Fibroblast of lung (primary cell): Measurements from ENCODE around the gene CFAP161. TPM values are rescaled to one million over a fixed set of nuclear protein-coding genes. Genes with fewer than 3 reads are reported as not detected.

Experiments
- DNase-seq, 2 donors: peaks; one replicate each; pipeline versions ENCODE4 v3.0.0 to v3.0.0-alpha.2; 2010; ENCODE audit warnings: low read depth in 2 of 2
- H2AFZ ChIP-seq: 2 replicates; pipeline ENCODE4 v1.5.1; 2012; ENCODE audit warnings: low read length, control low read depth, inconsistent platforms
- H3K27ac ChIP-seq: 2 replicates; pipeline ENCODE4 v1.5.1; 2011; ENCODE audit warnings: low read length, control low read depth; ENCODE audit not compliant: insufficient read depth
- H3K27me3 ChIP-seq: 2 replicates; pipeline ENCODE4 v1.5.1; 2011; ENCODE audit warnings: mild to moderate bottlenecking, low read length; ENCODE audit not compliant: control insufficient read depth, insufficient read depth
- H3K36me3 ChIP-seq: 2 replicates; pipeline ENCODE4 v1.5.1; 2011; ENCODE audit warnings: low read length; ENCODE audit not compliant: control insufficient read depth, insufficient read depth
- H3K4me1 ChIP-seq: 2 replicates; pipeline ENCODE4 v1.5.1; 2011; ENCODE audit warnings: low read length; ENCODE audit not compliant: control insufficient read depth, insufficient read depth; ENCODE audit errors: extremely low read depth
- H3K4me2 ChIP-seq: 2 replicates; pipeline ENCODE4 v1.5.1; 2011; ENCODE audit warnings: low read length, control low read depth; ENCODE audit not compliant: insufficient read depth; ENCODE audit errors: extremely low read depth
- H3K4me3 ChIP-seq, 4 experiments: fragments of 200-600 bp in 1 of 4; sonication (generic) in 1 of 4; replicated peaks in 1 of 4; 2 replicates each; pipeline ENCODE4 v1.5.1; 2011 to 2016; ENCODE audit warnings: low read length in 4 of 4, low read depth in 3 of 4, mild to moderate bottlenecking in 3 of 4, control low read depth in 2 of 4, inconsistent platforms in 1 of 4, mixed read lengths in 1 of 4; ENCODE audit not compliant: insufficient read depth in 1 of 4; ENCODE audit errors: control extremely low read depth in 1 of 4
- H3K79me2 ChIP-seq: 2 replicates; pipeline ENCODE4 v1.5.1; 2012; ENCODE audit warnings: mild to moderate bottlenecking, low read length, inconsistent platforms; ENCODE audit not compliant: control insufficient read depth, insufficient read depth
- H3K9ac ChIP-seq: 2 replicates; pipeline ENCODE4 v1.5.1; 2011; ENCODE audit warnings: mild to moderate bottlenecking, low read length, control low read depth; ENCODE audit not compliant: insufficient read depth
- H3K9me3 ChIP-seq: 2 replicates; pipeline ENCODE4 v1.5.1; 2012; ENCODE audit warnings: low read depth, low read length; ENCODE audit not compliant: control insufficient read depth, insufficient read depth
- H4K20me1 ChIP-seq: 2 replicates; pipeline ENCODE4 v1.5.1; 2011; ENCODE audit warnings: low read length; ENCODE audit not compliant: control insufficient read depth, insufficient read depth; ENCODE audit errors: extremely low read depth
- EZH2 ChIP-seq: IDR thresholded peaks from 2 replicates; pipeline ENCODE4 v1.5.1; 2012; ENCODE audit warnings: low read length, control low read depth, mild to moderate bottlenecking; ENCODE audit errors: missing control alignments
- polyA plus RNA-seq, 2 donors: library from polyadenylated mRNA; depleted of rRNA in 1 of 2; stranded (reverse) in 1 of 2; unstranded in 1 of 2; fragments of >200 nt; gene quantifications; 2 replicates each; pipeline ENCODE4 v1.2.1, GENCODE V29; 2011 to 2012; ENCODE audit warnings: missing spikeins in 1 of 2
- total RNA-seq: library from RNA; depleted of rRNA; stranded (reverse); fragments of >200 nt; gene quantifications from 2 replicates; pipeline ENCODE4 v1.2.1, GENCODE V29; 2014
- TF ChIP-seq, protein P1 (sequence below), 2 donors: IDR thresholded peaks in 1 of 2; conservative IDR thresholded peaks in 1 of 2; 1 replicate in 1 of 2; 2 replicates in 1 of 2; pipeline ENCODE4 v1.5.1; 2011 to 2012; ENCODE audit warnings: low read length in 2 of 2, control low read depth in 1 of 2, inconsistent platforms in 1 of 2, low read depth in 1 of 2, mild to moderate bottlenecking in 1 of 2

CFAP161 gene
- total and polyA plus RNA-seq, 2 donors (not counting 1 experiment from before 2014, with no cell fraction given) = 0.17 TPM; not detected in 1

DNA sequence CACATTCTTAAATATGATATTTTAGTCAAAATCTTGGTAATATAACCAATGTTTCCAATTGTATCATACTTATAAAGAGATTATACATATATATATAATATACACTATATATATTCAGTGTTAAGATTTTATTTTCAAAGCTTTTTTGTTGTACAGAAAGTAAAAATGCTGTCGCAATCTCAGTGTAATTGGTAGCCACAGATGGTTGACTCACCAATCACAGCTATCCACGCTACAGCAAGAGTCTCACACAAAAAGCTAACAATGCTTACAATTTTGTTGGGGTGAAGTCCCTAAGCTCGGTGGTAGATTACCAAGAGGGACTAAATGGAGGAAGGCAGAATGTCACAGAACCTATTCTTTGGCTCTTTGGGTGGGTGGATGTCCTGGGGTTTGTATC lies 16.9 kb upstream of the CFAP161 start:
- H3K27ac ChIP-seq = no peak overlapping the region
- H3K79me2 ChIP-seq = no peaks in the 10 kb centered on the region
- H3K27me3 ChIP-seq = peaks cover 2% of the 10 kb centered on the region
- H3K4me2 ChIP-seq = no peak overlapping the region
- no peak overlapping the region for H3K9ac ChIP-seq
- no peak overlapping the region for H3K4me3 ChIP-seq
- no peak overlapping the region for H2AFZ ChIP-seq
- peaks cover 3% of the 10 kb centered on the region for H3K4me1 ChIP-seq
- DNase-seq = peak; percentile 8 to 59
- H4K20me1 ChIP-seq = no peaks in the 10 kb centered on the region
- TF ChIP-seq, protein P1, sequence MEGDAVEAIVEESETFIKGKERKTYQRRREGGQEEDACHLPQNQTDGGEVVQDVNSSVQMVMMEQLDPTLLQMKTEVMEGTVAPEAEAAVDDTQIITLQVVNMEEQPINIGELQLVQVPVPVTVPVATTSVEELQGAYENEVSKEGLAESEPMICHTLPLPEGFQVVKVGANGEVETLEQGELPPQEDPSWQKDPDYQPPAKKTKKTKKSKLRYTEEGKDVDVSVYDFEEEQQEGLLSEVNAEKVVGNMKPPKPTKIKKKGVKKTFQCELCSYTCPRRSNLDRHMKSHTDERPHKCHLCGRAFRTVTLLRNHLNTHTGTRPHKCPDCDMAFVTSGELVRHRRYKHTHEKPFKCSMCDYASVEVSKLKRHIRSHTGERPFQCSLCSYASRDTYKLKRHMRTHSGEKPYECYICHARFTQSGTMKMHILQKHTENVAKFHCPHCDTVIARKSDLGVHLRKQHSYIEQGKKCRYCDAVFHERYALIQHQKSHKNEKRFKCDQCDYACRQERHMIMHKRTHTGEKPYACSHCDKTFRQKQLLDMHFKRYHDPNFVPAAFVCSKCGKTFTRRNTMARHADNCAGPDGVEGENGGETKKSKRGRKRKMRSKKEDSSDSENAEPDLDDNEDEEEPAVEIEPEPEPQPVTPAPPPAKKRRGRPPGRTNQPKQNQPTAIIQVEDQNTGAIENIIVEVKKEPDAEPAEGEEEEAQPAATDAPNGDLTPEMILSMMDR (conservative IDR thresholded peaks at IDR 0.05 in 1 of 2, IDR thresholded peaks at IDR 0.05 in 1 of 2; ENCODE audit: low read depth in 1 of 2, low read length in 2 of 2) = no peak
- TF ChIP-seq EZH2 = no peak
- H3K9me3 ChIP-seq = no peaks in the 10 kb centered on the region
- H3K36me3 ChIP-seq = no peaks in the 10 kb centered on the region

DNA sequence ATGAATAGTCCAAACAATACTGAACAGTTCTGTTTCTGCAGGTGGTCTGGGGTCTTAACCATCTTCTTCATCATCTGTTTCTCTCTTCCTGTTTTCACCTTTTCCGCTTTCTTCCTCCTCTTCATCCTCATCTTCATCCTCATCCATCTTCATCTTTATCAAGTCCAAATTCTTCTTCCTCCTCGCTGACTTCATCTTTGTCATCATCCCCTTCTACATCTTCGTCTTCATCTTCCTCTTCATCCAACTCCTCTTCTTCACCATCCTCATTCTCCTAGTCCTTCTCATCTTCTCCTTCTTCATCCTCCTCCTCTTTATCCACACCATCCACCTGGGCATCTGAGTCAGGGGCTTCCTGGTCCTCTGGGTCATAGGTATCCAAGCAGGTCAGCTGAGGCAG lies 16.5 kb upstream of the CFAP161 start:
- no peaks in the 10 kb centered on the region for H3K9me3 ChIP-seq
- H3K4me3 ChIP-seq = no peak overlapping the region
- TF ChIP-seq, protein P1 (conservative IDR thresholded peaks at IDR 0.05 in 1 of 2, IDR thresholded peaks at IDR 0.05 in 1 of 2; ENCODE audit: low read depth in 1 of 2, low read length in 2 of 2) = no peak
- TF ChIP-seq EZH2 = no peak
- no peaks in the 10 kb centered on the region for H3K36me3 ChIP-seq
- peaks cover 3% of the 10 kb centered on the region for H3K4me1 ChIP-seq
- DNase-seq = no peak
- no peak overlapping the region for H3K9ac ChIP-seq
- H3K27ac ChIP-seq = no peak overlapping the region
- H3K4me2 ChIP-seq = no peak overlapping the region
- H4K20me1 ChIP-seq = no peaks in the 10 kb centered on the region
- peaks cover 2% of the 10 kb centered on the region for H3K27me3 ChIP-seq
- no peaks in the 10 kb centered on the region for H3K79me2 ChIP-seq
- no peak overlapping the region for H2AFZ ChIP-seq

DNA sequence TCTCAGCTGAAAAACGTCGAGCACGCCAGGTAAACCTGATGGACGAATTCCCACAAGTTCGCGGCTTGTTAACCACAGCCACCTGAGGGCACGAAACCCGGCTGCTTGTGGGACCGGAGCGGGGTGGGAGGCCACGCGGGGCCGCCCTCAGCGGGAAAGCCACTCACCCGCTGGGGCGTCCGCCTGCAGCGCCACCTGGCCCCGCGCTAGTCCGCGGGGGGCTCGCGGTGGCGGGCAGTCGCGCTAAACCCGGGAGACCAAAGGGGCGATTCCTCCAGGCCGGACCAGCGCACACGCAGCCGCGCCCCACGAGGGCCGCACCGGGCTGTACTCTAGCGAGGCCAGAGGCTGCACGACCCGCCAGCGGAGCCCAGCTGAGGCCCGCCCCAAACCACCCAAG lies 15.7 kb upstream of the CFAP161 start:
- Histone ChIP-seq H3K9me3 (no peaks in the 10 kb centered on the region), H3K4me1 (peaks cover 3% of the 10 kb centered on the region), H3K36me3 (no peaks in the 10 kb centered on the region), H2AFZ (no peak overlapping the region), H3K4me3 (no peak overlapping the region), H3K4me2 (no peak overlapping the region), H3K27ac (no peak overlapping the region), H3K27me3 (peaks cover 2% of the 10 kb centered on the region), H3K79me2 (no peaks in the 10 kb centered on the region), H4K20me1 (no peaks in the 10 kb centered on the region), H3K9ac (no peak overlapping the region)
- no peak for DNase-seq
- no peak for TF ChIP-seq EZH2
- TF ChIP-seq, protein P1 (conservative IDR thresholded peaks at IDR 0.05 in 1 of 2, IDR thresholded peaks at IDR 0.05 in 1 of 2; ENCODE audit: low read depth in 1 of 2, low read length in 2 of 2) = no peak
